HG02840 (cell line): ENCODE results near the gene SECISBP2.
"Not testable (repeated sequence)": the region's sequence is repeated elsewhere in the genome, so short reads cannot be mapped to it uniquely, and the experiment has no call there.

ENCODE experiments used
- ATAC-seq: cut with Tn5 transposase; IDR thresholded peaks from one replicate; pipeline ENCODE4 v1.9.1; 2021; ENCODE audit warnings: mild to moderate bottlenecking, moderate library complexity, moderate number of reproducible peaks; ENCODE audit not compliant: unreplicated experiment, low FRiP score

Gene SECISBP2

GRCh38 chr9:89318123-89319014 is at the start of gene SECISBP2:
Gene SECISBP2 (plus strand): TSS chr9:89318500. CDS start chr9:89318577, 77 bp downstream.
- ATAC-seq, result peak; percentile 90

- no peak for ATAC-seq
These were observed 44.6 kb upstream of the SECISBP2 start for GRCh38 chr9:89273528-89274279.

- no peak for ATAC-seq
These were observed 43.5 kb upstream of the SECISBP2 start for GRCh38 chr9:89274838-89275237.

- not testable (repeated sequence) for ATAC-seq
These were observed 42.3 kb upstream of the SECISBP2 start for GRCh38 chr9:89276040-89276439.

GRCh38 chr9:89277043-89277442 is 41.3 kb upstream of the SECISBP2 start:
- ATAC-seq, result no peak

GRCh38 chr9:89277454-89277853 is 40.8 kb upstream of the SECISBP2 start:
- ATAC-seq, result no peak

- ATAC-seq, result no peak
These were observed 39.7 kb upstream of the SECISBP2 start for GRCh38 chr9:89278551-89278950.

GRCh38 chr9:89278997-89279739 is 39.1 kb upstream of the SECISBP2 start:
- no peak for ATAC-seq

GRCh38 chr9:89281106-89281505 is 37.2 kb upstream of the SECISBP2 start:
- no peak for ATAC-seq

- ATAC-seq, result not testable (repeated sequence)
These were observed 35.9 kb upstream of the SECISBP2 start for GRCh38 chr9:89282248-89282968.

GRCh38 chr9:89284076-89284475 is 34.2 kb upstream of the SECISBP2 start:
- no peak for ATAC-seq

GRCh38 chr9:89291741-89292140 is 26.6 kb upstream of the SECISBP2 start:
- ATAC-seq, result no peak

- ATAC-seq, result no peak
These were observed 25.3 kb upstream of the SECISBP2 start for GRCh38 chr9:89293014-89293413.

GRCh38 chr9:89295400-89295799 is 22.9 kb upstream of the SECISBP2 start:
- no peak for ATAC-seq

GRCh38 chr9:89301996-89302395 is 16.3 kb upstream of the SECISBP2 start:
- ATAC-seq, result not testable (repeated sequence)

- ATAC-seq, result no peak
These were observed 14.1 kb upstream of the SECISBP2 start for GRCh38 chr9:89304020-89304833.

GRCh38 chr9:89304834-89305188 is 13.5 kb upstream of the SECISBP2 start:
- ATAC-seq, result no peak

GRCh38 chr9:89305868-89306267 is 12.4 kb upstream of the SECISBP2 start:
- ATAC-seq, result no peak

- ATAC-seq, result no peak
These were observed 9.1 kb upstream of the SECISBP2 start for GRCh38 chr9:89309166-89309565.
